NCI-H2081 treated with DMSO at 0.1 percent for 48 hours (cell line): ENCODE data around the gene CCS.
"Not testable (repeated sequence)": the region's sequence is repeated elsewhere in the genome, so short reads cannot be mapped to it uniquely, and the experiment has no call there.

ENCODE experiments used
- DNase-seq: peaks from one replicate; lab custom pipeline; 2025; lab: John Stamatoyannopoulos, UW

CCS gene

GRCh38 chr11:66591175-66591574 lies 1.8 kb upstream of the CCS start:
- DNase-seq: no peak

- no peak for DNase-seq
Measured at GRCh38 chr11:66593303-66593635, 284 bp downstream of the CCS start.

- no peak for DNase-seq
Measured at GRCh38 chr11:66593650-66594049, 665 bp downstream of the CCS start.

GRCh38 chr11:66595245-66595904 lies 2.4 kb downstream of the CCS start:
- DNase-seq: no peak

GRCh38 chr11:66598993-66599392 lies 6.0 kb downstream of the CCS start:
- DNase-seq: no peak

- no peak for DNase-seq
Measured at GRCh38 chr11:66600219-66600618, 7.2 kb downstream of the CCS start.

- DNase-seq: no peak
Measured at GRCh38 chr11:66600631-66601233, 7.7 kb downstream of the CCS start.

GRCh38 chr11:66603072-66603471 lies 10.1 kb downstream of the CCS start:
- no peak for DNase-seq

GRCh38 chr11:66604155-66604554 lies 11.2 kb downstream of the CCS start:
- DNase-seq: no peak

GRCh38 chr11:66606608-66607007 lies 13.6 kb downstream of the CCS start:
- not testable (repeated sequence) for DNase-seq

GRCh38 chr11:66607126-66607834 lies 14.3 kb downstream of the CCS start:
- DNase-seq: no peak

- no peak for DNase-seq
Measured at GRCh38 chr11:66609721-66610617, 17.0 kb downstream of the CCS start.

- DNase-seq: no peak
Measured at GRCh38 chr11:66612458-66612857, 19.5 kb downstream of the CCS start.

GRCh38 chr11:66614073-66614472 lies 21.1 kb downstream of the CCS start:
- DNase-seq: no peak

GRCh38 chr11:66616379-66617154 lies 23.6 kb downstream of the CCS start, which contains the start of gene RBM14:
TSS of gene RBM14 (plus strand) at chr11:66616630. CDS start at chr11:66616721, 91 bp downstream.
- DNase-seq: peak; percentile 96

GRCh38 chr11:66617155-66617834 lies 24.3 kb downstream of the CCS start:
- DNase-seq: no peak

- DNase-seq: no peak
Measured at GRCh38 chr11:66619080-66619554, 26.1 kb downstream of the CCS start.

- DNase-seq: no peak
Measured at GRCh38 chr11:66624450-66624849, 31.5 kb downstream of the CCS start.

- no peak for DNase-seq
Measured at GRCh38 chr11:66625041-66625751, 32.2 kb downstream of the CCS start.

- DNase-seq: no peak
Measured at GRCh38 chr11:66625752-66626149, 32.8 kb downstream of the CCS start.
